DOHH2 (cell line): ENCODE results near the gene ALG2.

Source experiments
- CTCF ChIP-seq: fragments of 200-600 bp; sonication (generic); IDR thresholded peaks from one replicate; pipeline ENCODE4 v1.5.1; 2014; ENCODE audit warnings: antibody characterized with exemption, mild to moderate bottlenecking, low read depth, low read length; ENCODE audit not compliant: poor library complexity, severe bottlenecking
- EZH2phosphoT487 ChIP-seq: fragments of 200-600 bp; sonication (generic); IDR thresholded peaks from 2 replicates; pipeline ENCODE4 v1.6.1; 2017; ENCODE audit warnings: borderline replicate concordance, mild to moderate bottlenecking, antibody characterized with exemption, low read length, moderate library complexity, mixed read lengths

- TF ChIP-seq CTCF, result no peak
- TF ChIP-seq EZH2phosphoT487, result no peak
Measured at GRCh38 chr9:99167694-99168093, 54.0 kb downstream of the ALG2 start.
